GM19452 (cell line): ENCODE measurements around the gene C11orf68.

Experiments used
- ATAC-seq: cut with Tn5 transposase; IDR thresholded peaks from one replicate; pipeline ENCODE4 v1.9.1; 2021; ENCODE audit not compliant: unreplicated experiment

The C11orf68 gene

GRCh38 chr11:65872586-65873317, 46.1 kb downstream of the C11orf68 start, which contains the start of gene EFEMP2:
TSS of gene EFEMP2 (minus strand) at chr11:65872800. CDS start at chr11:65872354, 446 bp downstream.
- no peak for ATAC-seq

GRCh38 chr11:65871811-65872548, 46.9 kb downstream of the C11orf68 start:
- no peak for ATAC-seq

- no peak for ATAC-seq
Observed at GRCh38 chr11:65870706-65871681, 47.9 kb downstream of the C11orf68 start.

DNA sequence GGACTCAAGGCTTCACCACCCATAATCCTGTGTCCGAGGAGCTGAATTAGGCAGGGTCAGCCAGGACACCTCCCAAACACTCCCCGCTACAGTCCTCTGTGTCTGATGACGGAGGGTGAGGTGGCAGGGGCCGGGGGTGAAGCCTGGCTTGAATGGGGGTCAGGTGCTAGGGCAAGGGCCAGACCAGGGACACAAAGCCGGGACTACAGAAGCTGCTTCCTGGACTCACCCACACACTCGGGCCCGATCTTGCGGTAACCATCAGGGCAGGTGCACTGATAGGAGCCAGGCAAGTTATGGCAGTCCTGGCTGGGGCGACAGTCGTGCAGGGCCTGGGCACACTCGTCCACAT, 48.6 kb downstream of the C11orf68 start:
- no peak for ATAC-seq

GRCh38 chr11:65869643-65870306, 49.1 kb downstream of the C11orf68 start:
- no peak for ATAC-seq

GRCh38 chr11:65868907-65869306, 50.0 kb downstream of the C11orf68 start:
- no peak for ATAC-seq

DNA sequence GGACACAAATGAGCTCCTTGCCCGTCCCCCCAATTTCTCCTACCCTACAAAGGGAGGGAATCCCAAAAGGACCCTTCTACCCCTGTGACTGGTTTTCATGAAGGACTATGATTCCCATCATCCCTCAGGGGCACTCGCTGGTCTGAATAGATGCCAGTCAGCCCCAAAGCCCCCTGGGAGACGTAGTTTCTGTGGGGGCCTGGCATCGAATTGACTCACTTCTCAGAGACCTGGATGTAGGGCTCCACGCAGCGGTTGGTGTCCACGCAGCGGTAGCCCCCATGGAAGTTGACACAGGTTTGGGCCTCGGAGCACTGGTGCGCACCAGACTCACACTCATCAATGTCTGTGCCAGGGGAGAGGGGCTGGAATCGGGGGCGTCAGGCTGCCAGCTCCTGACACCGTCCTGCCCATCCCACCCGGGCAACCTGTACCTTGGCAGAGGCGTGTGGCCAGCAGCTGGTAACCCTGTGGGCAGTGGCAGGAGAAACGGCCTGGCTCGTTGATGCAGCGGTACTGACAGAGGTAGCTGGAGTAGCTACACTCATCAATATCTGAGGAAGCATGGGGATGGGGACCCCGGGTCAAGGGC, 50.7 kb downstream of the C11orf68 start:
- ATAC-seq = no peak

DNA sequence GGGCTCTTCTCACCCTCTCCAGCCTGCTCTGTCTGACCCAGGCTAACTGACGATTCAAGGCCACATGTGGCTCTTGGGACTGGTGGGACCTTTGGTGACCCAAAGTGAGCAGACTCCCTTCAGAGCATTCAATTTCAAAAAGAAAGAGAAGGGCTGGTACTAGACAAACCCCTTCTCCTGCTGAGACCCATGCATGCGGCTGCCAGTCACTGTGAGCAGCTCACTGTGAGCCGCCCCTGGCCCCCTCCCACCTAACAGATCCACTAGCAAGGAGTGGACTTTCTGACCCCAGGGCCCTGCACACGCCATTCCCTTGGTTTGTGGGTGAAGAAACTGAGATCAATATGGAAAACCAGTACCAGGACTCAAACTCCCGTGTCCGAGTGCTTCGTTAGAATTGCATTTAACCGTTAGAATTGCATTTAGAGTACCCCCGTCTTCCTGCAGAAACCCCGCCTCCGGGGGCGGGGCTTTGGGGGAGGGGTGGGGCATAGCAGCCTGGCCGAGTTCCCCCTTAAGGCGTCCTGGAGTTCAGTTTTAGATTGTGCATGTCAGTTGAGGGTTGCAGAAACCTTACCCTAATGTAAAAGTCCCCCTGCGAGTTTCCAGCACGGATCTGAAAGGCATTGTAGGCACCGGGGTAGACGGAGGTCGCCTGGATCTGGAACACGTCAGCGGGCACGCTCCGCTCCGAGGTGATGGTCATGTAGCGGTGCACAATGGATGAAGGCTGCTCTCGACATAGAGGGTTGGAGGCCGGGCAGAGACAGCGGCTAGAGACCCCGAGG, 51.4 kb downstream of the C11orf68 start:
- ATAC-seq = no peak
